Left lung (tissue), 10 donors: Measurements from ENCODE around the gene SEL1L2. TPM values are rescaled to one million over a fixed set of nuclear protein-coding genes. Genes with fewer than 3 reads are reported as not detected.
A peak's percentile ranks its signal among the peaks of the same experiment; 100 is the strongest.

Experiments
- ATAC-seq: fragments of 200-7000 bp; cut with Tn5 transposase; one replicate; pipeline ENCODE4 v1.9.1; 2020; ENCODE audit warnings: moderate library complexity
- DNase-seq, 4 donors: peaks; one replicate each; pipeline ENCODE4 v3.0.0-alpha.2; 2013 to 2020
- H3K27ac ChIP-seq, 2 donors: fragments of 200-600 bp; sonication (generic) in 1 of 2; one replicate each; pipeline versions ENCODE4 v1.5.0 to v1.8.0; 2020 to 2021
- H3K27me3 ChIP-seq, 2 donors: fragments of 200-600 bp; sonication (generic) in 1 of 2; one replicate each; pipeline versions ENCODE4 v1.5.0 to v1.8.0; 2020 to 2021
- H3K36me3 ChIP-seq, 2 donors: fragments of 200-600 bp; sonication (generic) in 1 of 2; one replicate each; pipeline versions ENCODE4 v1.5.0 to v1.8.0; 2020 to 2021
- H3K4me1 ChIP-seq, 2 donors: fragments of 200-600 bp; one replicate each; pipeline ENCODE4 v1.8.0; 2021
- H3K4me3 ChIP-seq, 2 donors: fragments of 200-600 bp; sonication (generic) in 1 of 2; one replicate each; pipeline versions ENCODE4 v1.5.0 to v1.8.0; 2020 to 2021; ENCODE audit warnings: mild to moderate bottlenecking in 1 of 2
- H3K9me3 ChIP-seq, 2 donors: fragments of 200-600 bp; sonication (generic) in 1 of 2; one replicate each; pipeline versions ENCODE4 v1.5.0 to v1.8.0; 2020 to 2021
- CTCF ChIP-seq, 2 donors: fragments of 200-600 bp; sonication (generic) in 1 of 2; IDR thresholded peaks; one replicate each; pipeline versions ENCODE4 v1.5.0 to v1.8.0; 2021; ENCODE audit warnings: antibody characterized with exemption in 2 of 2
- intact Hi-C, 2 donors: fragments of 100-400 bp; cut with DNase I; formaldehyde crosslinking; loops; one replicate each; pipeline versions ENCODE4 v1.11.2 to v1.14.2; 2022
- polyA plus RNA-seq, 6 donors: library from polyadenylated mRNA; unstranded; fragments of 120-200 nt; gene quantifications; one replicate each; pipeline ENCODE4 v1.2.1, GENCODE V29; 2013; ENCODE audit not compliant: insufficient read length in 6 of 6
- total RNA-seq, 2 donors: library from RNA; stranded (reverse); fragmentation: NEBNext Ultra II Directional; extraction: Animal tissue kit (Norgen Biotek cat#: 25700); gene quantifications; one replicate each; pipeline ENCODE4 v1.2.1, GENCODE V29; 2021
- donor health status: DM: no; HTN: yes; CAD: no.
- donor health status: DM: no; HTN: no; CAD: no.

SEL1L2 gene
- total and polyA plus RNA-seq, 8 donors = not detected

- intact Hi-C loops = no loop called here
- Histone ChIP-seq H3K27me3 (no peaks in the 10 kb centered on the region), H3K4me1 (no peaks in the 10 kb centered on the region), H3K27ac (no peak overlapping the region), H3K36me3 (no peaks in the 10 kb centered on the region), H3K4me3 (no peak overlapping the region), H3K9me3 (peaks cover 0 to 3% of the 10 kb centered on the region in 2 donors)
- no peak for TF ChIP-seq CTCF (IDR thresholded peaks at IDR 0.05)
- DNase-seq (no peak), ATAC-seq (no peak)
These were observed 139.1 kb downstream of the SEL1L2 start for GRCh38 chr20:13851279-13851678.

- intact Hi-C loops = no loop called here
- no peak for TF ChIP-seq CTCF (IDR thresholded peaks at IDR 0.05)
These were observed 146.1 kb downstream of the SEL1L2 start for GRCh38 chr20:13844296-13844695.

GRCh38 chr20:13841206-13841605, 149.2 kb downstream of the SEL1L2 start:
- TF ChIP-seq CTCF (IDR thresholded peaks at IDR 0.05) = no peak
- no peaks in the 10 kb centered on the region for H3K27me3 ChIP-seq
- no peak for DNase-seq
- H3K4me3 ChIP-seq = no peak overlapping the region
- intact Hi-C loops = no loop called here
- no peaks in the 10 kb centered on the region for H3K36me3 ChIP-seq
- no peaks in the 10 kb centered on the region for H3K9me3 ChIP-seq
- no peaks in the 10 kb centered on the region for H3K4me1 ChIP-seq
- H3K27ac ChIP-seq = no peak overlapping the region
- no peak for ATAC-seq

More at GRCh38 chr20:13844296-13844695, 146.1 kb downstream of the SEL1L2 start:
- Histone ChIP-seq H3K4me3 (no peak overlapping the region), H3K36me3 (no peaks in the 10 kb centered on the region), H3K4me1 (no peaks in the 10 kb centered on the region), H3K27ac (no peak overlapping the region), H3K9me3 (peaks cover 0 to 3% of the 10 kb centered on the region in 2 donors), H3K27me3 (no peaks in the 10 kb centered on the region)
- DNase-seq = no peak
- ATAC-seq = no peak

GRCh38 chr20:13840093-13840465, 150.3 kb downstream of the SEL1L2 start:
- TF ChIP-seq CTCF (IDR thresholded peaks at IDR 0.05) = no peak
- ATAC-seq (no peak), DNase-seq (no peak)
- H3K27ac ChIP-seq = no peak overlapping the region
- H3K4me1 ChIP-seq = no peaks in the 10 kb centered on the region
- no peaks in the 10 kb centered on the region for H3K36me3 ChIP-seq
- intact Hi-C loops = no loop called here
- no peaks in the 10 kb centered on the region for H3K9me3 ChIP-seq
- no peaks in the 10 kb centered on the region for H3K27me3 ChIP-seq
- no peak overlapping the region for H3K4me3 ChIP-seq

GRCh38 chr20:13839421-13840092, 150.9 kb downstream of the SEL1L2 start:
- Histone ChIP-seq H3K9me3 (no peaks in the 10 kb centered on the region), H3K27me3 (no peaks in the 10 kb centered on the region), H3K36me3 (no peaks in the 10 kb centered on the region), H3K27ac (no peak overlapping the region), H3K4me1 (no peaks in the 10 kb centered on the region), H3K4me3 (no peak overlapping the region)
- ATAC-seq (peak; percentile 26), DNase-seq (no peak)
- no peak for TF ChIP-seq CTCF (IDR thresholded peaks at IDR 0.05)
- intact Hi-C loops = no loop called here
